MCF 10A (cell line): Measurements from ENCODE around the gene GRK6. TPM values are rescaled to one million over a fixed set of nuclear protein-coding genes. Genes with fewer than 3 reads are reported as not detected.

Experiments
- BruUV-seq: library from RNA; stranded (reverse); fragments of 400-500 nt; replicated peaks from 2 replicates; lab custom pipeline; 2021; lab: Mats Ljungman, UMichigan
- CTCF ChIA-PET: fragments of 300-600 bp; sonication (Branson Sonifier 250); formaldehyde crosslinking; extraction: SDS; loops from one replicate; lab custom pipeline; 2021; ENCODE audit warnings: antibody characterized with exemption, inconsistent platforms; lab: Yijun Ruan, JAX
- POLR2A ChIA-PET: fragments of 300-600, 350-650 bp; sonication (Branson Sonifier 250); formaldehyde crosslinking; extraction: SDS; loops from one replicate; lab custom pipeline; 2020; ENCODE audit warnings: antibody characterized with exemption, inconsistent platforms; lab: Yijun Ruan, JAX
- DNase-seq: peaks from one replicate; pipeline ENCODE4 v3.0.0-alpha.2; 2018; ENCODE audit not compliant: unreplicated experiment
- H3K27ac Mint-ChIP-seq: one replicate; pipeline ENCODE4 v1.8.0; 2022; ENCODE audit warnings: mild to moderate bottlenecking, low read depth, mixed read lengths; ENCODE audit not compliant: unreplicated experiment
- H3K27me3 Mint-ChIP-seq: one replicate; pipeline ENCODE4 v1.8.0; 2022; ENCODE audit warnings: mixed read lengths; ENCODE audit not compliant: insufficient read depth, unreplicated experiment
- H3K36me3 Mint-ChIP-seq: one replicate; pipeline ENCODE4 v1.8.0; 2022; ENCODE audit warnings: mild to moderate bottlenecking, moderate library complexity, mixed read lengths; ENCODE audit not compliant: insufficient read depth, unreplicated experiment
- H3K4me1 Mint-ChIP-seq: one replicate; pipeline ENCODE4 v1.8.0; 2022; ENCODE audit warnings: mixed read lengths; ENCODE audit not compliant: insufficient read depth, unreplicated experiment
- H3K4me3 Mint-ChIP-seq: one replicate; pipeline ENCODE4 v1.8.0; 2022; ENCODE audit warnings: mild to moderate bottlenecking, moderate library complexity, mixed read lengths; ENCODE audit not compliant: unreplicated experiment
- H3K9me3 Mint-ChIP-seq: one replicate; pipeline ENCODE4 v1.8.0; 2022; ENCODE audit warnings: mixed read lengths; ENCODE audit not compliant: unreplicated experiment
- CTCF ChIP-seq: fragments of 200-600 bp; IDR thresholded peaks from one replicate; pipeline ENCODE4 v1.8.0; 2022; ENCODE audit warnings: antibody characterized with exemption, mild to moderate bottlenecking; ENCODE audit not compliant: unreplicated experiment
- intact Hi-C: fragments of 100-400 bp; cut with micrococcal nuclease; formaldehyde crosslinking; loops from 2 replicates; pipeline ENCODE4 v1.14.1; 2022
- total RNA-seq: library from RNA; stranded (reverse); gene quantifications from 2 replicates; pipeline ENCODE4 v1.2.3, GENCODE V29; 2022

The GRK6 gene
- total RNA-seq, 1 experiment from 2014 or later, result 52.0 TPM

GRCh38 chr5:177421062-177421798 is 5.2 kb upstream of the GRK6 start:
- TF ChIP-seq CTCF, result no peak
- no peaks in the 10 kb centered on the region for H3K9me3 Mint-ChIP-seq
- no peak for DNase-seq
- peaks cover 8% of the 10 kb centered on the region for H3K4me1 Mint-ChIP-seq
- no peak overlapping the region for H3K27ac Mint-ChIP-seq
- no peaks in the 10 kb centered on the region for H3K27me3 Mint-ChIP-seq
- ChIA-PET CTCF (interaction anchor here (0.6 to 14.3 kb wide), 5 partner anchors 16 to 761 kb away, joined by 3 to 134 read pairs (median 3); partner anchors contain the start of gene F12), POLR2A (interaction anchor here (0.6 to 1.2 kb wide), 2 partner anchors 18 to 71 kb away, joined by 3 read pairs; no protein-coding TSS in a partner anchor)
- intact Hi-C loops, result no loop called here
- no TSS peak for BruUV-seq
- no peak overlapping the region for H3K4me3 Mint-ChIP-seq
- H3K36me3 Mint-ChIP-seq, result peaks cover 6% of the 10 kb centered on the region

- Mint-ChIP-seq H3K36me3 (peaks cover 25% of the 10 kb centered on the region), H3K4me3 (no peak overlapping the region), H3K9me3 (no peaks in the 10 kb centered on the region), H3K27me3 (no peaks in the 10 kb centered on the region), H3K27ac (no peak overlapping the region), H3K4me1 (peaks cover 13% of the 10 kb centered on the region)
- TF ChIP-seq CTCF, result no peak
- ChIA-PET CTCF (interaction anchor here (0.6 to 14.3 kb wide), 11 partner anchors 9 to 310 kb away, joined by 3 to 134 read pairs (median 3); partner anchors contain the start of gene F12), POLR2A (interaction anchor here (1.0 to 12.5 kb wide), 3 partner anchors 20 to 93 kb away, joined by 6 to 217 read pairs (median 92); partner anchors contain the start of genes DDX41 and PRR7)
- BruUV-seq, result no TSS peak
- intact Hi-C loops, result no loop called here
- no peak for DNase-seq
These were observed 2.8 kb upstream of the GRK6 start for GRCh38 chr5:177423671-177424070.

- TF ChIP-seq CTCF, result no peak
- CTCF ChIA-PET, result interaction anchor here (0.6 to 14.3 kb wide), 8 partner anchors 9 to 600 kb away, joined by 3 to 134 read pairs (median 6); partner anchors contain the start of gene F12
- BruUV-seq, result TSS peak; percentile 56
- POLR2A ChIA-PET, result interaction anchor here (0.6 to 12.5 kb wide), 16 partner anchors 8 to 157 kb away, joined by 3 to 217 read pairs (median 10); partner anchors contain the start of genes LMAN2, PDLIM7 and PRR7
- DNase-seq, result no peak
- Mint-ChIP-seq H3K27me3 (no peaks in the 10 kb centered on the region), H3K9me3 (no peaks in the 10 kb centered on the region), H3K36me3 (peaks cover 37% of the 10 kb centered on the region), H3K4me1 (peaks cover 16% of the 10 kb centered on the region), H3K27ac (peak overlapping the region; percentile 99), H3K4me3 (peak overlapping the region; percentile 89)
- intact Hi-C loops, result no loop called here
These were observed 1.2 kb upstream of the GRK6 start for GRCh38 chr5:177425196-177425800.
